Mesenchymal stem cell (in vitro differentiated cells and primary cell): ENCODE data around the gene CHAC2. TPM values are rescaled to one million over a fixed set of nuclear protein-coding genes. Genes with fewer than 3 reads are reported as not detected.
A peak's percentile ranks its signal among the peaks of the same experiment; 100 is the strongest.
"Not testable (repeated sequence)": the region's sequence is repeated elsewhere in the genome, so short reads cannot be mapped to it uniquely, and the experiment has no call there.

ENCODE experiments used
- DNase-seq: peaks from one replicate; pipeline ENCODE4 v3.0.0-alpha.2; 2013
- H2AFZ ChIP-seq: one replicate; pipeline ENCODE4 v1.6.1; 2013; ENCODE audit warnings: low read depth, mild to moderate bottlenecking, control low read depth, inconsistent platforms, low read length, moderate library complexity
- H2AK5ac ChIP-seq: 2 replicates; pipeline ENCODE4 v1.6.1; 2013; ENCODE audit warnings: low read length, moderate library complexity, mild to moderate bottlenecking, inconsistent platforms; ENCODE audit not compliant: severe bottlenecking
- H2BK120ac ChIP-seq: one replicate; pipeline ENCODE4 v1.6.1; 2013; ENCODE audit warnings: low read depth, mild to moderate bottlenecking, inconsistent platforms, low read length, moderate library complexity
- H2BK12ac ChIP-seq, 2 experiments: one replicate each; pipeline ENCODE4 v1.6.1; 2013; ENCODE audit warnings: inconsistent platforms in 2 of 2, low read length in 2 of 2, mild to moderate bottlenecking in 2 of 2, moderate library complexity in 2 of 2, control low read depth in 1 of 2
- H2BK15ac ChIP-seq: one replicate; pipeline ENCODE4 v1.6.1; 2013; ENCODE audit warnings: mild to moderate bottlenecking, low read depth, inconsistent platforms; ENCODE audit not compliant: poor library complexity, severe bottlenecking
- H2BK5ac ChIP-seq: 2 replicates; pipeline ENCODE4 v1.6.1; 2013; ENCODE audit warnings: low read depth, mild to moderate bottlenecking, low read length, control low read depth, inconsistent platforms; ENCODE audit not compliant: poor library complexity, severe bottlenecking
- H3K14ac ChIP-seq, 2 experiments: one replicate each; pipeline ENCODE4 v1.6.1; 2013; ENCODE audit warnings: inconsistent platforms in 2 of 2, low read length in 2 of 2, control low read depth in 1 of 2, mild to moderate bottlenecking in 1 of 2, moderate library complexity in 1 of 2
- H3K18ac ChIP-seq, 2 experiments: one replicate each; pipeline ENCODE4 v1.6.1; 2013; ENCODE audit warnings: inconsistent platforms in 2 of 2, low read length in 2 of 2, control low read depth in 1 of 2, low read depth in 1 of 2, mild to moderate bottlenecking in 1 of 2
- H3K23ac ChIP-seq, 2 experiments: one replicate each; pipeline ENCODE4 v1.6.1; 2013; ENCODE audit warnings: inconsistent platforms in 2 of 2, low read length in 2 of 2, mild to moderate bottlenecking in 2 of 2, moderate library complexity in 2 of 2, control low read depth in 1 of 2
- H3K27ac ChIP-seq: 2 replicates; pipeline ENCODE4 v1.5.1; 2013; ENCODE audit warnings: mild to moderate bottlenecking, moderate library complexity, low read length, control low read depth, inconsistent platforms; ENCODE audit not compliant: poor library complexity, severe bottlenecking
- H3K27me3 ChIP-seq, 2 experiments: 2 replicates each; pipeline versions ENCODE4 v1.6.1 to v1.7.0; 2013; ENCODE audit warnings: low read length in 2 of 2, mild to moderate bottlenecking in 2 of 2, moderate library complexity in 2 of 2, control low read depth in 1 of 2, inconsistent platforms in 1 of 2; ENCODE audit not compliant: control insufficient read depth in 1 of 2, insufficient read depth in 1 of 2
- H3K36me3 ChIP-seq, 2 experiments: 2 replicates each; pipeline versions ENCODE4 v1.6.1 to v1.7.0; 2013; ENCODE audit warnings: low read length in 2 of 2, control low read depth in 1 of 2, inconsistent platforms in 1 of 2, low read depth in 1 of 2, mild to moderate bottlenecking in 1 of 2; ENCODE audit not compliant: insufficient read depth in 2 of 2, control insufficient read depth in 1 of 2
- H3K4ac ChIP-seq, 2 experiments: one replicate each; pipeline ENCODE4 v1.6.1; 2013; ENCODE audit warnings: inconsistent platforms in 2 of 2, low read length in 2 of 2, mild to moderate bottlenecking in 2 of 2, moderate library complexity in 2 of 2, control low read depth in 1 of 2, low read depth in 1 of 2
- H3K4me1 ChIP-seq: 2 replicates; pipeline ENCODE4 v1.6.1; 2013; ENCODE audit warnings: low read depth, low read length, control low read depth; ENCODE audit not compliant: control insufficient read depth, insufficient read depth
- H3K4me2 ChIP-seq: 2 replicates; pipeline ENCODE4 v1.6.1; 2013; ENCODE audit warnings: low read length, mild to moderate bottlenecking, inconsistent platforms; ENCODE audit not compliant: poor library complexity, severe bottlenecking
- H3K4me3 ChIP-seq, 2 experiments: 2 replicates each; pipeline versions ENCODE4 v1.5.1 to v1.7.0; 2013; ENCODE audit warnings: low read length in 2 of 2, mild to moderate bottlenecking in 2 of 2, control low read depth in 1 of 2, low read depth in 1 of 2; ENCODE audit not compliant: insufficient read depth in 1 of 2
- H3K79me1 ChIP-seq: replicated peaks from 2 replicates; pipeline ENCODE4 v1.6.1; 2013; ENCODE audit warnings: mild to moderate bottlenecking, control low read depth, low read length, inconsistent platforms; ENCODE audit not compliant: poor library complexity, severe bottlenecking
- H3K9ac ChIP-seq: 2 replicates; pipeline ENCODE4 v1.7.0; 2013; ENCODE audit warnings: mild to moderate bottlenecking, low read length, moderate library complexity
- H3K9me3 ChIP-seq: 2 replicates; pipeline ENCODE4 v1.7.0; 2013; ENCODE audit warnings: mild to moderate bottlenecking, low read length; ENCODE audit not compliant: control insufficient read depth
- H4K8ac ChIP-seq: one replicate; pipeline ENCODE4 v1.6.1; 2013; ENCODE audit warnings: inconsistent platforms, mild to moderate bottlenecking, low read length, moderate library complexity
- H4K91ac ChIP-seq: one replicate; pipeline ENCODE4 v1.6.1; 2013; ENCODE audit warnings: mild to moderate bottlenecking, low read length, inconsistent platforms
- WGBS: methylation state at CpG from one replicate; pipeline ENCODE4 v1.1.7; 2013; ENCODE audit warnings: mixed read lengths; 5-methylcytosine and 5-hydroxymethylcytosine counted together
- polyA plus RNA-seq, 2 experiments: library from polyadenylated mRNA; stranded (reverse); fragments of 200-250 nt; gene quantifications; one replicate each; pipeline ENCODE4 v1.2.3, GENCODE V29; 2013

The CHAC2 gene
- 1.2 TPM for polyA plus RNA-seq (2013, experiment 1 of 2)
- 1.5 TPM for polyA plus RNA-seq (2013, experiment 2 of 2)

- H3K9me3 ChIP-seq = no peaks in the 10 kb centered on the region
- H3K18ac ChIP-seq = peak within 1 kb of the TSS; percentile 44 to 82
- peak within 1 kb of the TSS; percentile 87 for H2AFZ ChIP-seq
- under 1% methylated on average over 34 of the region's 46 CpGs for WGBS
- H3K4me3 ChIP-seq = peak within 1 kb of the TSS; percentile 77 to 90
- H3K4me1 ChIP-seq = no peaks in the 10 kb centered on the region
- H3K27ac ChIP-seq = peak within 1 kb of the TSS; percentile 88
- H3K14ac ChIP-seq = peak within 1 kb of the TSS in 1 of 2 experiments; percentile 35
- no peaks in the 10 kb centered on the region for H3K27me3 ChIP-seq
- peak within 1 kb of the TSS in 1 of 2 experiments; percentile 87 for H3K4ac ChIP-seq
- peak; percentile 88 for DNase-seq
- H2BK12ac ChIP-seq = peak within 1 kb of the TSS in 1 of 2 experiments; percentile 6
- peaks cover 5 to 18% of the 10 kb centered on the region in 2 experiments for H3K36me3 ChIP-seq
- H4K8ac ChIP-seq = peak within 1 kb of the TSS; percentile 8
- no peak within 1 kb of the TSS for H2BK120ac ChIP-seq
- no peak within 1 kb of the TSS for H2AK5ac ChIP-seq
- H3K9ac ChIP-seq = peak within 1 kb of the TSS; percentile 95
- H3K4me2 ChIP-seq = peak within 1 kb of the TSS; percentile 76
- H2BK5ac ChIP-seq = no peak within 1 kb of the TSS
- H4K91ac ChIP-seq = no peak within 1 kb of the TSS
- H3K23ac ChIP-seq = peak within 1 kb of the TSS in 1 of 2 experiments; percentile 77
- H2BK15ac ChIP-seq = peak within 1 kb of the TSS; percentile 77
- H3K79me1 ChIP-seq = peaks cover 22% of the 10 kb centered on the region
These were observed at the start of gene CHAC2 for GRCh38 chr2:53767405-53768241. Gene CHAC2, plus strand, starts transcription at chr2:53767804. Its CDS starts 83 bp downstream, at chr2:53767887.

DNA sequence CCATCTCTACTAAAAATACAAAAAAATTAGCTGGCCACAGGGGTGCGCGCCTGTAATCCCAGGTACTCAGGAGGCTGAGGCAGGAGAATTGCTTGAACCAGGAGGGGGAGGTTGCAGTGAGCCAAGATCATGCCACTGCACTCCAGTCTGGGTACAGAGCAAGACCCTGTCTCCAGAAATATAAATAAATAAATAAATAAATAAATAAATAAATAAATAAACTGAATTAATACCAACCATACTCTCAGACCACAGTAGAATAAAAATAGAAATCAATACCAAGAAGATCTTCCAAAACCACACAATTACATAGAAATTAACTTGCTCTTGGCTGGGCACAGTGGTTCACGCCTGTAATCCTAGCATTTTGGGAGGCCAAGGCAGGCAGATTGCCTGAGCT is 46.7 kb upstream of the CHAC2 start:
- not testable (repeated sequence) for H3K36me3 ChIP-seq, H3K4ac ChIP-seq, H3K4me3 ChIP-seq, H3K27me3 ChIP-seq, DNase-seq, H2AK5ac ChIP-seq, H3K27ac ChIP-seq, H2BK15ac ChIP-seq, H4K91ac ChIP-seq, H2BK120ac ChIP-seq, H3K14ac ChIP-seq, H3K9me3 ChIP-seq, H3K4me1 ChIP-seq, H3K23ac ChIP-seq, H3K4me2 ChIP-seq, H2AFZ ChIP-seq, H2BK5ac ChIP-seq, H3K18ac ChIP-seq, H3K9ac ChIP-seq, H4K8ac ChIP-seq, H2BK12ac ChIP-seq
- WGBS = 83% methylated on average over 1 of the region's 3 CpGs
- peaks cover 19% of the 10 kb centered on the region for H3K79me1 ChIP-seq

- Histone ChIP-seq H3K9me3 (no peaks in the 10 kb centered on the region), H3K4me2 (no peak overlapping the region), H3K27ac (no peak overlapping the region), H2AK5ac (no peak overlapping the region), H2BK15ac (no peak overlapping the region), H2BK12ac (no peak overlapping the region), H2AFZ (no peak overlapping the region), H3K4me3 (no peak overlapping the region), H3K36me3 (peaks cover 0 to 9% of the 10 kb centered on the region in 2 experiments), H3K79me1 (peaks cover 14% of the 10 kb centered on the region), H3K23ac (no peak overlapping the region), H3K27me3 (no peaks in the 10 kb centered on the region), H3K4ac (no peak overlapping the region), H3K4me1 (no peaks in the 10 kb centered on the region), H2BK5ac (no peak overlapping the region), H3K18ac (no peak overlapping the region), H3K14ac (no peak overlapping the region), H3K9ac (no peak overlapping the region), H2BK120ac (no peak overlapping the region), H4K8ac (no peak overlapping the region), H4K91ac (no peak overlapping the region)
- WGBS = 95% methylated on average over 2 of the region's 2 CpGs
- DNase-seq = peak; percentile 29
These were observed 43.1 kb upstream of the CHAC2 start for GRCh38 chr2:53724536-53724935.

GRCh38 chr2:53725662-53726061 is 41.9 kb upstream of the CHAC2 start:
- peaks cover 8% of the 10 kb centered on the region for H3K79me1 ChIP-seq
- no peak overlapping the region for H3K18ac ChIP-seq
- no peak overlapping the region for H3K14ac ChIP-seq
- H2BK5ac ChIP-seq = no peak overlapping the region
- H3K27me3 ChIP-seq = no peaks in the 10 kb centered on the region
- no peak overlapping the region for H3K23ac ChIP-seq
- H2AFZ ChIP-seq = no peak overlapping the region
- no peak overlapping the region for H4K8ac ChIP-seq
- H3K36me3 ChIP-seq = peaks cover 0 to 18% of the 10 kb centered on the region in 2 experiments
- H2AK5ac ChIP-seq = no peak overlapping the region
- WGBS = no CpG with 5 or more reads among the region's 4 CpGs
- no peak overlapping the region for H3K9ac ChIP-seq
- H3K9me3 ChIP-seq = no peaks in the 10 kb centered on the region
- H3K4ac ChIP-seq = no peak overlapping the region
- no peaks in the 10 kb centered on the region for H3K4me1 ChIP-seq
- H3K27ac ChIP-seq = no peak overlapping the region
- H3K4me3 ChIP-seq = no peak overlapping the region
- no peak for DNase-seq
- H2BK12ac ChIP-seq = no peak overlapping the region
- H2BK120ac ChIP-seq = no peak overlapping the region
- H3K4me2 ChIP-seq = no peak overlapping the region
- H2BK15ac ChIP-seq = no peak overlapping the region
- no peak overlapping the region for H4K91ac ChIP-seq
